H1 (cell line): ENCODE data around the gene LRRC27. TPM values are rescaled to one million over a fixed set of nuclear protein-coding genes. Genes with fewer than 3 reads are reported as not detected.

Experiments used
- CTCF ChIA-PET: fragments of 300-600 bp; sonication (Branson Sonifier 250); formaldehyde crosslinking; loops from one replicate; lab custom pipeline; 2021; ENCODE audit not compliant: partially characterized antibody; lab: Charles Lee
- POLR2A ChIA-PET: fragments of 300-600 bp; sonication (Branson Sonifier 250); formaldehyde crosslinking; loops from one replicate; lab custom pipeline; 2021; ENCODE audit warnings: inconsistent platforms; ENCODE audit not compliant: partially characterized antibody; lab: Charles Lee
- DNase-seq, 2 experiments: peaks; one replicate each; pipeline versions ENCODE4 v3.0.0 to v3.0.0-alpha.2; 2010 to 2022; ENCODE audit warnings: low spot score in 2 of 2, low read depth in 1 of 2, mixed read lengths in 1 of 2
- FAIRE-seq: peaks from 2 replicates; lab custom pipeline; 2011; peaks lifted over from hg19 to GRCh38; lab: Jason Lieb, UNC
- H2AFZ ChIP-seq: 2 replicates; pipeline ENCODE4 v1.8.1; 2012; ENCODE audit warnings: low read length, inconsistent platforms
- H2AK5ac ChIP-seq: 2 replicates; pipeline ENCODE4 v1.6.1; 2013; ENCODE audit warnings: low read depth, low read length
- H2BK120ac ChIP-seq: replicated peaks from 2 replicates; pipeline ENCODE3; 2013; ENCODE audit warnings: low read depth, low read length, inconsistent platforms
- H2BK12ac ChIP-seq: 2 replicates; pipeline ENCODE4 v1.6.1; 2013; ENCODE audit warnings: low read depth, low read length
- H2BK15ac ChIP-seq: 2 replicates; pipeline ENCODE4 v1.6.1; 2013; ENCODE audit warnings: low read length
- H2BK20ac ChIP-seq: 2 replicates; pipeline ENCODE4 v1.6.1; 2013; ENCODE audit warnings: low read length
- H2BK5ac ChIP-seq: 2 replicates; pipeline ENCODE4 v1.6.1; 2013; ENCODE audit warnings: low read depth, low read length
- H3K14ac ChIP-seq: 2 replicates; pipeline ENCODE4 v1.6.1; 2013; ENCODE audit warnings: inconsistent platforms; ENCODE audit not compliant: insufficient read length
- H3K18ac ChIP-seq: 2 replicates; pipeline ENCODE4 v1.6.1; 2013; ENCODE audit warnings: low read length; ENCODE audit errors: extremely low read depth
- H3K23ac ChIP-seq: 2 replicates; pipeline ENCODE4 v1.6.1; 2013; ENCODE audit warnings: inconsistent platforms; ENCODE audit not compliant: insufficient read length
- H3K23me2 ChIP-seq: 2 replicates; pipeline ENCODE4 v1.6.1; 2013; ENCODE audit warnings: low read depth, low read length
- H3K27ac ChIP-seq: 2 replicates; pipeline ENCODE4 v1.6.1; 2011; ENCODE audit warnings: low read depth, low read length, inconsistent platforms
- H3K27me3 ChIP-seq, 4 experiments: replicated peaks in 1 of 4; 1 replicate in 1 of 4; 2 replicates in 3 of 4; pipeline versions ENCODE4 v1.6.1 to v1.8.1; 2011 to 2013; ENCODE audit warnings: low read length in 3 of 4, mild to moderate bottlenecking in 3 of 4, inconsistent platforms in 2 of 4, mixed read lengths in 2 of 4, moderate library complexity in 1 of 4; ENCODE audit not compliant: control insufficient read depth in 3 of 4, insufficient read depth in 3 of 4; ENCODE audit errors: extremely low read depth in 1 of 4
- H3K36me3 ChIP-seq, 4 experiments: 2 replicates each; pipeline versions ENCODE4 v1.6.1 to v1.8.1; 2011 to 2013; ENCODE audit warnings: mild to moderate bottlenecking in 4 of 4, low read length in 3 of 4, moderate library complexity in 2 of 4, control low read depth in 1 of 4, inconsistent platforms in 1 of 4; ENCODE audit not compliant: insufficient read depth in 4 of 4, control insufficient read depth in 2 of 4
- H3K4ac ChIP-seq: replicated peaks from 2 replicates; pipeline ENCODE3; 2013; ENCODE audit warnings: low read length, low read depth, mixed read lengths, inconsistent platforms; ENCODE audit not compliant: insufficient read length
- H3K4me1 ChIP-seq, 4 experiments: replicated peaks in 1 of 4; 1 replicate in 1 of 4; 2 replicates in 3 of 4; pipeline versions ENCODE4 v1.6.1 to v1.8.1; 2011 to 2013; ENCODE audit warnings: low read length in 3 of 4, inconsistent platforms in 2 of 4, mixed read lengths in 1 of 4; ENCODE audit not compliant: insufficient read depth in 4 of 4, control insufficient read depth in 3 of 4
- H3K4me2 ChIP-seq, 2 experiments: 2 replicates each; pipeline versions ENCODE4 v1.6.1 to v1.8.1; 2011 to 2013; ENCODE audit warnings: low read depth in 2 of 2, low read length in 2 of 2, control low read depth in 1 of 2, inconsistent platforms in 1 of 2, mild to moderate bottlenecking in 1 of 2; ENCODE audit not compliant: insufficient read depth in 1 of 2
- H3K4me3 ChIP-seq, 4 experiments: fragments of 200-600, 300-600 bp in 1 of 4; sonication (generic), shearing (Covaris generic), sonication (Bioruptor Twin) in 1 of 4; 2 replicates each; pipeline versions ENCODE4 v1.5.1 to v1.8.1; 2011 to 2016; ENCODE audit warnings: low read length in 4 of 4, low read depth in 3 of 4, control low read depth in 2 of 4, inconsistent platforms in 2 of 4, mild to moderate bottlenecking in 2 of 4, mixed read lengths in 1 of 4, moderate library complexity in 1 of 4; ENCODE audit not compliant: insufficient read depth in 2 of 4; ENCODE audit errors: extremely low read depth in 1 of 4
- H3K56ac ChIP-seq: replicated peaks from 2 replicates; pipeline ENCODE3; 2013; ENCODE audit warnings: low read depth, mild to moderate bottlenecking, mixed read lengths, low read length, inconsistent platforms; ENCODE audit not compliant: insufficient read length
- H3K79me1 ChIP-seq: 2 replicates; pipeline ENCODE4 v1.6.1; 2013; ENCODE audit warnings: low read depth, low read length, control low read depth
- H3K79me2 ChIP-seq, 2 experiments: 2 replicates each; pipeline versions ENCODE4 v1.6.1 to v1.8.1; 2012 to 2013; ENCODE audit warnings: low read length in 2 of 2, mild to moderate bottlenecking in 2 of 2, inconsistent platforms in 1 of 2; ENCODE audit not compliant: insufficient read depth in 2 of 2, control insufficient read depth in 1 of 2
- H3K9ac ChIP-seq, 4 experiments: replicated peaks in 1 of 4; 1 replicate in 1 of 4; 2 replicates in 3 of 4; pipeline versions ENCODE4 v1.6.1 to v1.8.1; 2011 to 2013; ENCODE audit warnings: low read depth in 3 of 4, low read length in 3 of 4, control low read depth in 2 of 4, mild to moderate bottlenecking in 2 of 4, moderate library complexity in 2 of 4, inconsistent platforms in 1 of 4; ENCODE audit errors: extremely low read depth in 1 of 4
- H3K9me3 ChIP-seq, 2 experiments: 2 replicates each; pipeline versions ENCODE4 v1.6.1 to v1.8.1; 2012 to 2013; ENCODE audit warnings: mild to moderate bottlenecking in 2 of 2, moderate library complexity in 2 of 2, control low read depth in 1 of 2, inconsistent platforms in 1 of 2, low read depth in 1 of 2, low read length in 1 of 2, mixed read lengths in 1 of 2; ENCODE audit not compliant: insufficient read depth in 2 of 2
- H4K20me1 ChIP-seq, 2 experiments: replicated peaks in 1 of 2; 2 replicates each; pipeline versions ENCODE3 to v1.8.1; 2011 to 2013; ENCODE audit warnings: inconsistent platforms in 2 of 2, low read length in 2 of 2, mild to moderate bottlenecking in 1 of 2; ENCODE audit not compliant: insufficient read depth in 2 of 2, control insufficient read depth in 1 of 2
- H4K5ac ChIP-seq: 2 replicates; pipeline ENCODE4 v1.6.1; 2013; ENCODE audit warnings: low read length, low read depth, mixed read lengths, inconsistent platforms; ENCODE audit not compliant: insufficient read length
- H4K8ac ChIP-seq: 2 replicates; pipeline ENCODE4 v1.8.0; 2013; ENCODE audit warnings: mild to moderate bottlenecking, moderate library complexity, low read length, inconsistent platforms; ENCODE audit not compliant: insufficient read depth; ENCODE audit errors: extremely low read depth
- H4K91ac ChIP-seq: replicated peaks from 2 replicates; pipeline ENCODE3; 2013; ENCODE audit warnings: low read length, mixed read lengths, inconsistent platforms; ENCODE audit not compliant: insufficient read length
- CBX5 ChIP-seq: fragments of 300-800, 300-1000 bp; sonication (generic); IDR thresholded peaks from 2 replicates; pipeline ENCODE4 v1.7.1; 2016; ENCODE audit warnings: antibody characterized with exemption, low read length, low read depth
- CTBP2 ChIP-seq: IDR thresholded peaks from 2 replicates; pipeline ENCODE4 v1.7.0; 2011; ENCODE audit warnings: borderline replicate concordance, mild to moderate bottlenecking, moderate library complexity, mixed read lengths, low read length; ENCODE audit not compliant: insufficient read depth, insufficient read length
- EGR1 ChIP-seq: IDR thresholded peaks from 2 replicates; pipeline ENCODE4 v1.6.1; 2011; ENCODE audit warnings: low read depth, low read length, borderline replicate concordance
- FOSL1 ChIP-seq: IDR thresholded peaks from 2 replicates; pipeline ENCODE4 v1.6.1; 2011; ENCODE audit warnings: mild to moderate bottlenecking, low read depth, low read length, moderate library complexity; ENCODE audit not compliant: insufficient read depth
- PHF8 ChIP-seq: fragments of 200-600 bp; sonication (generic); conservative IDR thresholded peaks from 2 replicates; pipeline ENCODE4 v1.7.1; 2012; ENCODE audit warnings: low read depth, mild to moderate bottlenecking, inconsistent platforms, low read length, moderate library complexity
- POU5F1 ChIP-seq: IDR thresholded peaks from 2 replicates; pipeline ENCODE4 v1.6.1; 2011; ENCODE audit warnings: low read depth, mild to moderate bottlenecking, low read length, moderate library complexity
- SIN3A ChIP-seq, 2 experiments: IDR thresholded peaks in 1 of 2; conservative IDR thresholded peaks in 1 of 2; 2 replicates each; pipeline ENCODE4 v1.6.1; 2011 to 2012; ENCODE audit warnings: low read length in 2 of 2, improper control_type of control experiment in 1 of 2, low read depth in 1 of 2, mild to moderate bottlenecking in 1 of 2
- SIRT6 ChIP-seq: IDR thresholded peaks from one replicate; pipeline ENCODE4 v1.7.1; 2012; ENCODE audit warnings: low read length, inconsistent platforms
- SRF ChIP-seq: IDR thresholded peaks from 2 replicates; pipeline ENCODE4 v1.6.1; 2011; ENCODE audit warnings: mild to moderate bottlenecking, low read depth, low read length, moderate library complexity
- ZNF274 ChIP-seq: IDR thresholded peaks from 2 replicates; pipeline ENCODE4 v1.7.0; 2012; ENCODE audit warnings: low read length, borderline replicate concordance; ENCODE audit errors: extremely low read depth
- WGBS, 2 experiments: shearing (Covaris generic) in 1 of 2; methylation state at CpG; one replicate each; pipeline versions ENCODE4 v1.1.6 to v1.1.7; 2013 to 2015; ENCODE audit warnings: low lambda C conversion rate in 2 of 2, mixed read lengths in 2 of 2, inconsistent platforms in 1 of 2, low coverage in 1 of 2, missing lambda C conversion rate in 1 of 2; ENCODE audit not compliant: insufficient replicate concordance in 2 of 2, insufficient coverage in 1 of 2, insufficient read length in 1 of 2; ENCODE audit errors: extremely low coverage in 1 of 2, missing lambda C conversion rate in 1 of 2; 5-methylcytosine and 5-hydroxymethylcytosine counted together
- polyA plus RNA-seq, 7 experiments: library from polyadenylated mRNA; depleted of rRNA in 3 of 7; stranded (reverse) in 5 of 7; unstranded in 2 of 7; fragments of >200 nt in 5 of 7; fragments of 200-250 nt in 2 of 7; gene quantifications; 1 replicate in 5 of 7; 2 replicates in 1 of 7; 4 replicates in 1 of 7; pipeline versions ENCODE4 v1.2.1 to v1.2.3, GENCODE V29; 2011 to 2013; ENCODE audit warnings: missing spikeins in 2 of 7, mixed read lengths in 2 of 7
- total RNA-seq: library from RNA; stranded (reverse); fragmentation: NEBNext Ultra II Directional; extraction: Animal tissue kit (Norgen Biotek cat#: 25700); gene quantifications from 2 replicates; pipeline ENCODE4 v1.2.1, GENCODE V29; 2021
- TF ChIP-seq, protein P1 (sequence below): IDR thresholded peaks from 2 replicates; pipeline ENCODE4 v1.6.1; 2011; ENCODE audit warnings: low read depth, mild to moderate bottlenecking, low read length; ENCODE audit not compliant: insufficient read depth

The LRRC27 gene
- total and polyA plus RNA-seq, 2 of the 8 experiments (the other 6 are each of a cell fraction or from before 2014, with no cell fraction given), result 1.2 to 3.8 TPM

DNA sequence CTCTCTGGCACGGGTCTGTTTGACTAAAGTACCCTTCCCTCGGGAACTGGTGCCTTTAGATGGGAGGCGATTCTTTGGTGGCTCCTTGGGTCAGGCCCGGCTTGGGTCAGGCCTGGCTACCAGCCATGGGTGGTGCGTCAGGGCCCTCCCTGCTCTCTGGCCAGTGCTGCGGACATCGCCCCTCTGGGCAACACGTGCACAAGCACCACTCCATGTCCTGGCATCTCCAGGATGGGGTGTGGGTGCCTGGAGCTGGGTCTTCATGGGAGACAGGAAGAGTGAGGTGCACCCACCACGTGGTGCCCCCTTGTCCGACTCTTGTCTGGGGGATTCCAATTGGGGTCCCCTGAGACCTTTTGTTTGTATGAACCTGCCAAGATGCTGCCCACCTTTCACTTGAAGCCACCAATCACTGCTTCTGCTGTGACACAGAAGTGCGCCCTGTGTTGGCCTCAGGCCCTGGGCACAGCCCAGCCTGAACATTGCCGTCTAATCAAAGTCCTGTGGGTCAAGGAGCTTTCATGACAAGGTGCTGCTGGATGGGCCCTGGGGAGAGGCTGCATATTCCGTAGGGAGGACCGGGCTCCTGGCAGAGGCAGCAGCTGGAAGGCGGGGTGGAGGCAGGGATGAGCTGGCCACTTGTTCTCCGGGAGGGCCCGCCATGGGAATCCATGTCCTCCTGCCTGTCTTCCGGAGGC lies 53.9 kb downstream of the LRRC27 start:
- no peak overlapping the region for H4K91ac ChIP-seq
- H4K20me1 ChIP-seq, result no peaks in the 10 kb centered on the region
- H2BK12ac ChIP-seq, result 0 out of 2 replicates have a peak overlapping the region, but pooled peaks have one; percentile 17
- ChIA-PET CTCF (interaction anchor here (0.8 to 2.3 kb wide), 7 partner anchors 19 to 73 kb away, joined by 3 to 9 read pairs (median 3); no protein-coding TSS in a partner anchor), POLR2A (interaction anchor here (0.6 kb wide), 1 partner anchor 69 kb away, joined by 3 read pairs; no protein-coding TSS in a partner anchor)
- no peaks in the 10 kb centered on the region for H3K9me3 ChIP-seq
- no peak overlapping the region for H3K23ac ChIP-seq
- H2AFZ ChIP-seq, result no peak overlapping the region
- H4K5ac ChIP-seq, result no peak overlapping the region
- H2BK120ac ChIP-seq, result no peak overlapping the region
- H4K8ac ChIP-seq, result no peak overlapping the region
- no peak overlapping the region for H3K27ac ChIP-seq
- peaks cover 0 to 12% (median 9%) of the 10 kb centered on the region in 4 experiments; a peak in 6 of 7 replicates for H3K4me1 ChIP-seq
- H3K36me3 ChIP-seq, result no peaks in the 10 kb centered on the region
- H2BK5ac ChIP-seq, result no peak overlapping the region
- no peaks in the 10 kb centered on the region for H3K27me3 ChIP-seq
- H3K79me2 ChIP-seq, result no peaks in the 10 kb centered on the region
- no peak for FAIRE-seq
- no peak overlapping the region; the same call in 1 of the 2 replicates for H3K18ac ChIP-seq
- H3K23me2 ChIP-seq, result no peaks in the 10 kb centered on the region
- WGBS, 2 experiments, result 85% methylated on average over 18 of the region's 18 CpGs; no CpG with 5 or more reads in 1 of the 2 experiments
- no peak overlapping the region for H3K4ac ChIP-seq
- no peaks in the 10 kb centered on the region for H3K79me1 ChIP-seq
- no peak overlapping the region for H3K4me3 ChIP-seq
- H2AK5ac ChIP-seq, result no peak overlapping the region
- DNase-seq, result no peak
- no peak overlapping the region for H3K56ac ChIP-seq
- peak overlapping the region; percentile 32; the same call in 1 of the 2 replicates for H2BK20ac ChIP-seq
- no peak overlapping the region for H3K4me2 ChIP-seq
- H3K14ac ChIP-seq, result no peak overlapping the region
- peak overlapping the region; percentile 46; the same call in 1 of the 2 replicates for H2BK15ac ChIP-seq
- H3K9ac ChIP-seq, result no peak overlapping the region
- TF ChIP-seq PHF8 (no peak), SIRT6 (no peak), SRF (no peak), CTBP2 (no peak), EGR1 (no peak), SIN3A (conservative IDR thresholded peaks at IDR 0.05 in 1 of 2, IDR thresholded peaks at IDR 0.05 in 1 of 2; ENCODE audit: low read depth in 1 of 2, low read length in 2 of 2) (no peak), CBX5 (no peak), ZNF274 (no peak), POU5F1 (no peak), FOSL1 (no peak)
- TF ChIP-seq, protein P1, sequence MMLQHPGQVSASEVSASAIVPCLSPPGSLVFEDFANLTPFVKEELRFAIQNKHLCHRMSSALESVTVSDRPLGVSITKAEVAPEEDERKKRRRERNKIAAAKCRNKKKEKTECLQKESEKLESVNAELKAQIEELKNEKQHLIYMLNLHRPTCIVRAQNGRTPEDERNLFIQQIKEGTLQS, result no peak
